Activated naive CD4-positive, alpha-beta T cell treated with Interleukin-2 at 50 U/mL for 16 hours (primary cell): ENCODE results near the gene FSIP1.
A peak's percentile ranks its signal among the peaks of the same experiment; 100 is the strongest.

Experiments
- DNase-seq: peaks from one replicate; pipeline ENCODE4 v3.0.0-alpha.2; 2020

FSIP1 gene

DNA sequence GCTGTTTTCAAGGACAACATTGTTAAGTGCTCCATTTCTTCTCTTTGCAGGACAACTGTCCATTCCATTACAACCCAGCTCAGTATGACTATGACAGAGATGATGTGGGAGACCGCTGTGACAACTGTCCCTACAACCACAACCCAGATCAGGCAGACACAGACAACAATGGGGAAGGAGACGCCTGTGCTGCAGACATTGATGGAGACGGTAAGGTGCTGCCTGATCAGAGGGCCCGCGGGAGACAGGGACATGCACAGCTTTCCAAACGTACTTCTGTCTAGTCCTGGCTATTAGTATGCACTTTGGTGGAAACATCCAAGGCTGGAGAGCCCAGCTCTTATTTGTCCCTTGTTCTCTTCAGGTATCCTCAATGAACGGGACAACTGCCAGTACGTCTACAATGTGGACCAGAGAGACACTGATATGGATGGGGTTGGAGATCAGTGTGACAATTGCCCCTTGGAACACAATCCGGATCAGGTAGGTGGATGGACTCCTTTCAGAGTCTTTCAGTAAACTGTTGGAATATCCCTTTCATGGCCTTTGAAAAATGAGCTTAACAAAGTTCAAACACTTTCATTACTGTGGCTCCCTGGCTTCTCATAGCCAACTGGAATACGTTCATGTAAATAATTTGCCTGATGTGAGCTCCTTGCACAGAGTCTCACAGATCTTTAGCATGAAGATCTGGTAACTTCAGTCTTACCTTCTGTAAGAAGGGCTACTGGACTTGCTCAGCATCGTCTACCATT lies 191.3 kb downstream of the FSIP1 start:
- no peak for DNase-seq

DNA sequence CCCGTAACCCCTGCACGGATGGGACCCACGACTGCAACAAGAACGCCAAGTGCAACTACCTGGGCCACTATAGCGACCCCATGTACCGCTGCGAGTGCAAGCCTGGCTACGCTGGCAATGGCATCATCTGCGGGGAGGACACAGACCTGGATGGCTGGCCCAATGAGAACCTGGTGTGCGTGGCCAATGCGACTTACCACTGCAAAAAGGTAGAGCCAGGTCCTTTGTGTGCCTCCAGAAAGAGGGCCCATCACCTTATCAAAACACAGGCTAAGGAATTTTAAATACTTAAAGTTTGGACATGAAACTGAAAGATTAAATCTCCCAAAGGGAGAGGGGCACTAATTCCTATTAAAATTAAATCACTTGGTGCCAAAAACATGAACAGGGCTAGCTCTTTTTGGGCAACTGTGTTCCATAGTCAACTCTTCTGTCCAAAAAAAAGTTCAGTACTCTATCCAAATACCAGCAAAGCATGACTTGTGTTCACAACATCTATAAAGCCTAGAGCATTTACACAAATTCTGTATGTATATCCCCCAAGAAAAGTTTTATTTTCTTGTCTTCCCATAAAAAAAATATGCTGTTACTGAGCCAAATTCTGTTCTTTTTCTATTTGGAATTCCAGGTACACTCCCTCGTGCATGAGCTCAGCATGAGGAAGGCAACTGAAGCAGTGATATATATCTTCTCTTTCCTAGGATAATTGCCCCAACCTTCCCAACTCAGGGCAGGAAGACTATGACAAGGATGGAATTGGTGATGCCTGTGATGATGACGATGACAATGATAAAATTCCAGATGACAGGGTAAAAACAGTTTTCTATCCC lies 192.6 kb downstream of the FSIP1 start:
- DNase-seq = no peak

DNA sequence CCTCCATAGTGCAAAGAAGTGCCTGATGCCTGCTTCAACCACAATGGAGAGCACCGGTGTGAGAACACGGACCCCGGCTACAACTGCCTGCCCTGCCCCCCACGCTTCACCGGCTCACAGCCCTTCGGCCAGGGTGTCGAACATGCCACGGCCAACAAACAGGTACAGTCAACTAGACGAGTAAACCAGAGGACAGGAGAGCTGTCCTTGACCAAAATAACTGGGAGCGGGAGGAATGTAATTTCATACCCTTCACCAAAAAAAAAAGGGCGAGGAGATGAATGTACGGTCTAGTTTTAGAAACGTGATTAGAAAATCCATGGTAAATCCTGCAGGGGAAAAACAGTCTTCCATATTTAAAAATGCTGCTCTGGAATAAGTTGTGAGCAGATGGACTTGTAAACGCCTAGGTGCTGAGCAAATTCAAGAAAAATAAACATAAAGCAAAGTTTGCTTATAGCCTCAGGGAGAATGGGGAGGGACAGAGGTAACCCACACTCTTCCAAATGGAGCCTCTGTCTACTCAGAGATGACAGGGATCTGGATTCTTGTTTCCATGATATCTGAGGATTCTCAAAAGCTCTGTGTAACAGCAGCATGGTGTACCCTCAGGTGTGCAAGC lies 193.3 kb downstream of the FSIP1 start:
- no peak for DNase-seq

GRCh38 chr15:39588531-39589192 lies 194.0 kb downstream of the FSIP1 start:
- no peak for DNase-seq

DNA sequence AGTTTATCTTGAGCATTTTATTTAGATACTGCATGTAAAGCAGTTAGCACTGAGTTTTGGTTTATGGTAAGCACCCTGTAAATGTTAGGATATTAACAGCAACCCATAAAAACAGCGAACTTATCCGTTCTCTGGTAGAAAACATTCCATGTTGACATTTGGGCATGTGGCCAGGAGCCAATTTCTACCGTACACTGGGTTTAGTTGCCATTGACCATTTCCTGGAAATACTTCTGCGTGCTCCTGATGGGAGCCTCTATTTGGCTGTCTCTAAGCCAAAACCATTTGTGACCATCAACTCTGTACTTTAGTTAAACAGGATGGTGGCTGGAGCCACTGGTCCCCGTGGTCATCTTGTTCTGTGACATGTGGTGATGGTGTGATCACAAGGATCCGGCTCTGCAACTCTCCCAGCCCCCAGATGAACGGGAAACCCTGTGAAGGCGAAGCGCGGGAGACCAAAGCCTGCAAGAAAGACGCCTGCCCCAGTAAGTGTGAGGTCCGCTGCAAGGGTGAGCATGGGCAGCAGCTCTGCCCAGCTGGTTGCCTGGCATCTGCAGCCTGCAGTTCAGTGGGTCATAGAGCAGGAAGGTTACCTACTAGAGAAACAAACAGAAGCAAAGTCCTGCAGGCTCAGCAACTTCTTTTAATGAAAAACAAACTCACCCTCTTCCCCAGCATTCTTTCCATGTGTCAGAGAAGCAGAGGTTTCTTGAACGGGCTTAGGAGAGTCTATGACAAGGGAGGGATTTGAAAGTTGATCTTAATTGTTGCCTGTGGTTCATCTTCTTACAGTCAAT lies 194.7 kb downstream of the FSIP1 start:
- DNase-seq = no peak

- no peak for DNase-seq
These were observed 195.4 kb downstream of the FSIP1 start for GRCh38 chr15:39587096-39587721.

DNA sequence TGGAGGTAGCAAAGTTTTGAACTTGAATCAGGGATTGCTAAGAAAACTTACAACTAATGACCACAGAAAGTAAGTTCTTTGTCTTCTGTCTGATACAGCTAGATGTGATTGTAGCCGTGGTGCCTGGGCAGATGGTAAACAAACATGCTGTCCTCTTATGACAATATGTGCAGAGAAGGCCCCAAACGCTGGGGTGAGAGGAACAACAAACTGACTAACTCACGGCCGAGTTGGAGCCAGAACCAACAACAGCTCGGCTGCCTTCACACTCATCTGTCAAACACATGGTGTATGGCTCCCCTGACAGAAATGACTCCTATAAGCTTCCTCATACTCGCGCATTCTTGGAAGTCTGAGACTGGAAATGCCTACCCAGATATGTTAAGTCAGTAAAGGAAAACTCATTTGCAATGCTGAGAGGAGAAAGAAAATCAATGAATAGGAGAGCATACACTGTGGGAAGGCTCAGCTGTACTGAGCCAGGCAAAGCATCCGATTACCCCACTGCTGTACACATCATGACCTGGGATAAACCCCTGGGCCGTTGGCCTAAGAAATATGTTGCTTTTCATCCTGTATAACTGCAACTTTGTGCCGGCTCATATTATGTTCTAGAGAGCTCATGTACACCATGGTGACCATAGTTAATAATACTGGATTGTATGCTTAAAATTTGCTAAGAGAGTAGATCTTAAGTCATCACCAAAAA lies 196.1 kb downstream of the FSIP1 start:
- no peak for DNase-seq

- no peak for DNase-seq
These were observed 196.8 kb downstream of the FSIP1 start for GRCh38 chr15:39585871-39586301.

GRCh38 chr15:39585389-39585841 lies 197.2 kb downstream of the FSIP1 start:
- DNase-seq = no peak

DNA sequence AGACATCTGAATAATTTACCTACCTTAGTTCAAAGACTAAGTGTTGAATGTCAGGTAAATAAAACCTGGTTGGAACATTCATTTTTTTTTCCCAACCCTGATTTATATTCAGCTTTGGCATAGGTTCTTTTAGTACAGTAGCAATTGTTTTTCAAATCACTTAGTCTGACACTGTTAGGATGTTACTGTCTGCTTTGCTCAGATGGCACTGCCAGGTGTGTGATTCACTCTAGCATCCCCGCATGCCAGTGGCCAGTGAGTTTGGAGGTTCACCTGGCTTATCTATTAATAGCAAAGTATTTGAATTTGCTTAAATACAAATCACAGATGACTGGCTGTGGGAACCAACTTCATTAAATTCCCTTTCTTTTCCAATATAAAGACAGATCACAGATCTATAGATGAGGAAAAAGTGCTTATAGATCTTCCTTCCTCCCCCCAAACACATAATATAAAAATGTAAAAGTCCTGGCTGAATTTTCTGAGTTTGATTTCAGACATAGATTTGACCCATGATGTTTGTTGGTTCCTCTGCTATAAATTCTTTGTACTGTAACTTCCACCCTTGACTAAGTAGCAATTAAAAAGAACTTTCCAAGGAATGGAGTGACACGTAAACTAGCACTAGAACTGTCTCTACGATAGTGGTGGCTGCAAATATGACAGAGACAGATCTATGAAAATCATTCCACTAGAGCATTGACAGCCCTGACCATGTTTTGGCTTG lies 197.8 kb downstream of the FSIP1 start:
- no peak for DNase-seq

DNA sequence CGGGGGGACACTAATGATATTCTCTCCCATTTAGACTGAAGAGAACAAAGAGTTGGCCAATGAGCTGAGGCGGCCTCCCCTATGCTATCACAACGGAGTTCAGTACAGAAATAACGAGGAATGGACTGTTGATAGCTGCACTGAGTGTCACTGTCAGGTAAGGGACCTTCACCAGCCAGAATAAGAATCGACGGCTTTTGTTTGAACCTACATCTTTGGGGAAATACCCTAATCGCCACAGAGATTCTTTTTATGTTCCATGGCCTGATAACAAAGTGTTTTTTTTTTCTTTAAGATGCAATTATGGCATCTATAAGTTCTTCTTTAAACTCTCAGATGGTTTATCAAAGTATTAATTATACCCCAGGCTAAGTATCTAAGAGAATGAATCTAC lies 198.4 kb downstream of the FSIP1 start:
- DNase-seq = no peak

DNA sequence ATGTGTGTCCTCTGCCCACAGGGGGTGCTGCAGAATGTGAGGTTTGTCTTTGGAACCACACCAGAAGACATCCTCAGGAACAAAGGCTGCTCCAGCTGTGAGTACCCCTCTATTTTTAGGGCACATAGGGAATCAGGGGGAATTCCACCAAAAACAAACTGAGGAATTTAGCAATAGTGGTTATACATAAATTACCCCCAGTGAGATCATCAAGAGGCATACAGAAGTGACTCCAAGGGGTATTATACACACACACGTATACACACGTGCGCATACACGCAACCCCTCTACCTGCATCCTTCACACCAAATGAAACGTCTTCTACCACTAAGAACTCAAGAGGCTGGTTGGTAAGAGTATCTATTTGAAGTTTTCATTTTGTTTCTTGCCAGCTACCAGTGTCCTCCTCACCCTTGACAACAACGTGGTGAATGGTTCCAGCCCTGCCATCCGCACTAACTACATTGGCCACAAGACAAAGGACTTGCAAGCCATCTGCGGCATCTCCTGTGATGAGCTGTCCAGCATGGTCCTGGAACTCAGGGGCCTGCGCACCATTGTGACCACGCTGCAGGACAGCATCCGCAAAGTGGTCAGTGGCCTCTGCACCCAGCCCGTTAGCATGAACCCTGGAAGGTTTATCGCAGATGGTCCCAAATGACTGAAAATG lies 198.9 kb downstream of the FSIP1 start:
- DNase-seq = peak; percentile 39

- no peak for DNase-seq
These were observed 199.6 kb downstream of the FSIP1 start for GRCh38 chr15:39582977-39583595.

- no peak for DNase-seq
These were observed 200.2 kb downstream of the FSIP1 start for GRCh38 chr15:39582286-39582976.

DNA sequence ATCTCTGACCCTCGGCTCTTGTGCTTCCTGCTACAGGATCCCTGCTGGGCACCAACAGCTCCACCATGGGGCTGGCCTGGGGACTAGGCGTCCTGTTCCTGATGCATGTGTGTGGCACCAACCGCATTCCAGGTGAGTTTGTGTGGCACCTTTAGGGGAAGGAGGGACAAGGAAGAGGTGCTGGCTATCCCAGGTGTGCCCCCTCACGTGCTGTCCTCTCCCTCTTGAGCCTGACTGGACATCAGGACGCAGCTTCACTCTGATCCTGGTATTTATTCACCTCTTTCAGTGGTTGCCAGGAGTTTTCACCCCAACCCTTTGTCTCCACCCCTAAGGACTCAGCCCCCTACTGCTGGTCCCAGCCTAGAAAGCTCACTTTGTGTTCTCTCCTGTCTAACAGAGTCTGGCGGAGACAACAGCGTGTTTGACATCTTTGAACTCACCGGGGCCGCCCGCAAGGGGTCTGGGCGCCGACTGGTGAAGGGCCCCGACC lies 200.8 kb downstream of the FSIP1 start:
- no peak for DNase-seq

GRCh38 chr15:39581242-39581792 lies 201.3 kb downstream of the FSIP1 start:
- no peak for DNase-seq

GRCh38 chr15:39580485-39581241 lies 202.0 kb downstream of the FSIP1 start, which contains the start of gene THBS1:
TSS of gene THBS1 (plus strand) at chr15:39581079. CDS start at chr15:39581858, 779 bp downstream.
- peak; percentile 62 for DNase-seq
